Keratinocyte (primary cell): ENCODE results near the gene ADGRD1. TPM values are rescaled to one million over a fixed set of nuclear protein-coding genes. Genes with fewer than 3 reads are reported as not detected.

Experiments
- DNase-seq: peaks from one replicate; pipeline ENCODE4 v3.0.0-alpha.2; 2011; ENCODE audit warnings: low read depth, missing footprints, low spot score
- FAIRE-seq: peaks from 2 replicates; lab custom pipeline; 2011; peaks lifted over from hg19 to GRCh38; lab: Jason Lieb, UNC
- H2AFZ ChIP-seq: 2 replicates; pipeline ENCODE4 v1.6.0; 2012; ENCODE audit warnings: low read length, control low read depth, inconsistent platforms; ENCODE audit not compliant: control insufficient read depth
- H3K27ac ChIP-seq: 2 replicates; pipeline ENCODE4 v1.5.1; 2011; ENCODE audit warnings: low read length; ENCODE audit not compliant: control insufficient read depth, insufficient read depth
- H3K27me3 ChIP-seq: 3 replicates; pipeline ENCODE4 v1.6.0; 2011; ENCODE audit warnings: low read length; ENCODE audit not compliant: control insufficient read depth, insufficient read depth; ENCODE audit errors: extremely low read depth
- H3K36me3 ChIP-seq, 2 experiments: 2 replicates in 1 of 2; 3 replicates in 1 of 2; pipeline ENCODE4 v1.5.1; 2011; ENCODE audit warnings: low read length in 2 of 2, mild to moderate bottlenecking in 1 of 2; ENCODE audit not compliant: control insufficient read depth in 2 of 2, insufficient read depth in 2 of 2; ENCODE audit errors: extremely low read depth in 1 of 2
- H3K4me1 ChIP-seq: 3 replicates; pipeline ENCODE4 v1.5.1; 2011; ENCODE audit warnings: low read length; ENCODE audit not compliant: control insufficient read depth, insufficient read depth; ENCODE audit errors: extremely low read depth
- H3K4me2 ChIP-seq: 3 replicates; pipeline ENCODE4 v1.6.0; 2011; ENCODE audit warnings: low read depth, low read length; ENCODE audit not compliant: control insufficient read depth, insufficient read depth; ENCODE audit errors: extremely low read depth
- H3K4me3 ChIP-seq, 3 experiments: fragments of 200-600 bp in 1 of 3; sonication (generic) in 1 of 3; 2 replicates in 2 of 3; 3 replicates in 1 of 3; pipeline ENCODE4 v1.5.1; 2011 to 2016; ENCODE audit warnings: low read length in 3 of 3, mild to moderate bottlenecking in 3 of 3, control low read depth in 2 of 3, inconsistent platforms in 1 of 3, low read depth in 1 of 3, mixed read lengths in 1 of 3, mixed run types in 1 of 3, moderate library complexity in 1 of 3; ENCODE audit not compliant: control insufficient read depth in 2 of 3, insufficient read depth in 2 of 3; ENCODE audit errors: extremely low read depth in 1 of 3
- H3K79me2 ChIP-seq: 2 replicates; pipeline ENCODE4 v1.6.0; 2012; ENCODE audit warnings: low read length; ENCODE audit not compliant: control insufficient read depth, insufficient read depth
- H3K9ac ChIP-seq: 3 replicates; pipeline ENCODE4 v1.6.0; 2011; ENCODE audit warnings: low read length; ENCODE audit not compliant: control insufficient read depth, insufficient read depth; ENCODE audit errors: extremely low read depth
- H3K9me1 ChIP-seq: 3 replicates; pipeline ENCODE4 v1.6.0; 2011; ENCODE audit warnings: low read length; ENCODE audit not compliant: control insufficient read depth, insufficient read depth; ENCODE audit errors: extremely low read depth
- H3K9me3 ChIP-seq: 2 replicates; pipeline ENCODE4 v1.5.1; 2012; ENCODE audit warnings: low read depth, low read length; ENCODE audit not compliant: control insufficient read depth
- H4K20me1 ChIP-seq: 3 replicates; pipeline ENCODE4 v1.6.0; 2011; ENCODE audit warnings: low read length; ENCODE audit not compliant: control insufficient read depth, insufficient read depth; ENCODE audit errors: extremely low read depth
- CTCF ChIP-seq, 3 experiments: IDR thresholded peaks in 1 of 3; conservative IDR thresholded peaks in 1 of 3; optimal IDR thresholded peaks in 1 of 3; 2 replicates in 2 of 3; 3 replicates in 1 of 3; pipeline versions ENCODE3 to v1.5.1; 2011; ENCODE audit warnings: low read length in 3 of 3, mild to moderate bottlenecking in 3 of 3, moderate library complexity in 2 of 3, control low read depth in 1 of 3, inconsistent platforms in 1 of 3; ENCODE audit not compliant: insufficient read depth in 2 of 3; ENCODE audit errors: extremely low read depth in 1 of 3
- EZH2 ChIP-seq: IDR thresholded peaks from one replicate; pipeline ENCODE4 v1.6.1; 2012; ENCODE audit warnings: inconsistent platforms, mild to moderate bottlenecking, low read length, moderate library complexity
- dilution Hi-C: fragments of 300-500 bp; cut with MboI; formaldehyde crosslinking; loops from one replicate; pipeline ENCODE4 v1.7.0; 2020; ENCODE audit warnings: low sequenced_read_pairs; ENCODE audit not compliant: extremely low pct_ligation_motif_present
- polyA plus RNA-seq, 5 experiments: library from polyadenylated mRNA; depleted of rRNA in 3 of 5; stranded (reverse) in 3 of 5; stranded (forward) in 1 of 5; unstranded in 1 of 5; fragments of >200 nt; gene quantifications; 1 replicate in 1 of 5; 2 replicates in 3 of 5; 3 replicates in 1 of 5; pipeline versions ENCODE4 v1.2.1 to v1.2.3, GENCODE V29; 2011 to 2012; ENCODE audit warnings: missing spikeins in 2 of 5, low read depth in 1 of 5, low replicate concordance in 1 of 5

The ADGRD1 gene
- polyA plus RNA-seq, 1 donor (not counting 4 experiments of a cell fraction or from before 2014, with no cell fraction given): not detected

- no peak for FAIRE-seq
- no peak overlapping the region for H3K4me3 ChIP-seq
- no peak overlapping the region for H2AFZ ChIP-seq
- no peaks in the 10 kb centered on the region for H3K4me1 ChIP-seq
- no peaks in the 10 kb centered on the region for H3K27me3 ChIP-seq
- H3K9me1 ChIP-seq: no peaks in the 10 kb centered on the region
- TF ChIP-seq CTCF (optimal IDR thresholded peaks at IDR 0.05 in 1 of 3, IDR thresholded peaks at IDR 0.05 in 1 of 3, conservative IDR thresholded peaks at IDR 0.05 in 1 of 3; ENCODE audit: extremely low read depth in 1 of 3, insufficient read depth in 2 of 3, low read length in 3 of 3) (no peak), EZH2 (no peak)
- H3K9ac ChIP-seq: no peak overlapping the region
- no peaks in the 10 kb centered on the region for H3K79me2 ChIP-seq
- no peak overlapping the region for H3K27ac ChIP-seq
- dilution Hi-C loops: no loop called here
- H3K9me3 ChIP-seq: no peaks in the 10 kb centered on the region
- DNase-seq: no peak
- H3K4me2 ChIP-seq: no peak overlapping the region
- H3K36me3 ChIP-seq: no peaks in the 10 kb centered on the region
- no peaks in the 10 kb centered on the region for H4K20me1 ChIP-seq
Observed at GRCh38 chr12:131119936-131120335, 166.2 kb downstream of the ADGRD1 start.

GRCh38 chr12:131120831-131121271 lies 167.1 kb downstream of the ADGRD1 start:
- dilution Hi-C loops: no loop called here
- FAIRE-seq (no peak), DNase-seq (no peak)
- Histone ChIP-seq H2AFZ (no peak overlapping the region), H3K27ac (no peak overlapping the region), H3K9ac (no peak overlapping the region), H3K9me1 (no peaks in the 10 kb centered on the region), H3K9me3 (no peaks in the 10 kb centered on the region), H3K4me1 (no peaks in the 10 kb centered on the region), H3K27me3 (no peaks in the 10 kb centered on the region), H3K36me3 (no peaks in the 10 kb centered on the region), H3K4me3 (no peak overlapping the region), H3K4me2 (no peak overlapping the region), H4K20me1 (no peaks in the 10 kb centered on the region), H3K79me2 (no peaks in the 10 kb centered on the region)
- TF ChIP-seq CTCF (optimal IDR thresholded peaks at IDR 0.05 in 1 of 3, IDR thresholded peaks at IDR 0.05 in 1 of 3, conservative IDR thresholded peaks at IDR 0.05 in 1 of 3; ENCODE audit: extremely low read depth in 1 of 3, insufficient read depth in 2 of 3, low read length in 3 of 3) (no peak), EZH2 (no peak)
